ENCODE results near the gene RAB7A. TPM values are rescaled to one million over a fixed set of nuclear protein-coding genes. Genes with fewer than 3 reads are reported as not detected.
"Not testable (repeated sequence)": the region's sequence is repeated elsewhere in the genome, so short reads cannot be mapped to it uniquely, and the experiment has no call there.

Gene RAB7A
- total and polyA plus RNA-seq, 10 of the 15 experiments (the other 5 are each of a cell fraction or from before 2014, with no cell fraction given): 40.3 to 212 (median 160) TPM

GRCh38 chr3:128829087-128829486 is 103.1 kb downstream of the RAB7A start:
- CTCF ChIA-PET; FAIRE-seq; RAD21 ChIA-PET (ENCODE audit: unreplicated experiment); H2AFZ ChIP-seq (ENCODE audit: control insufficient read depth, low read depth, low read length); in situ Hi-C loops (cut with MboI); H3K4me2 ChIP-seq (ENCODE audit: control insufficient read depth, insufficient read depth); BruUV-seq (replicated peaks); POLR2A ChIA-PET; intact Hi-C loops (cut with micrococcal nuclease; ENCODE audit: unreplicated experiment); SMC1A ChIA-PET (ENCODE audit: uncharacterized antibody, unreplicated experiment); ATAC-seq; H3K36me3 ChIP-seq (ENCODE audit: control insufficient read depth in 2 of 2, insufficient read depth in 2 of 2, low read length in 1 of 2); H3K4me3 ChIP-seq; H3K79me2 ChIP-seq (ENCODE audit: control insufficient read depth, insufficient read depth, low read length); H3K9ac ChIP-seq (ENCODE audit: control insufficient read depth, insufficient read depth, low read length); H3K9me3 ChIP-seq (replicated peaks; ENCODE audit: control insufficient read depth, insufficient read depth, low read length); H3K27ac ChIP-seq (ENCODE audit: control insufficient read depth, insufficient read depth); H3K27me3 ChIP-seq (replicated peaks in 1 of 2; ENCODE audit: control insufficient read depth in 2 of 2, insufficient read depth in 2 of 2, low read length in 1 of 2); H4K20me1 ChIP-seq (ENCODE audit: control insufficient read depth, insufficient read depth); DNase-seq (ENCODE audit: low read depth, low spot score); H3K4me1 ChIP-seq (ENCODE audit: control insufficient read depth, insufficient read depth, low read length): not testable (repeated sequence)
- WGBS (ENCODE audit: insufficient coverage, insufficient replicate concordance, low lambda C conversion rate, missing lambda C conversion rate): 71% methylated on average over 9 of the region's 9 CpGs

GRCh38 chr3:128829925-128830625 is 104.1 kb downstream of the RAB7A start:
- H3K36me3 ChIP-seq (ENCODE audit: control insufficient read depth in 2 of 2, insufficient read depth in 2 of 2, low read length in 1 of 2); RAD21 ChIA-PET (ENCODE audit: unreplicated experiment); in situ Hi-C loops (cut with MboI); H3K9ac ChIP-seq (ENCODE audit: control insufficient read depth, insufficient read depth, low read length); H3K4me3 ChIP-seq; FAIRE-seq; H4K20me1 ChIP-seq (ENCODE audit: control insufficient read depth, insufficient read depth); SMC1A ChIA-PET (ENCODE audit: uncharacterized antibody, unreplicated experiment); H3K4me1 ChIP-seq (ENCODE audit: control insufficient read depth, insufficient read depth, low read length); H3K27ac ChIP-seq (ENCODE audit: control insufficient read depth, insufficient read depth); H3K27me3 ChIP-seq (replicated peaks in 1 of 2; ENCODE audit: control insufficient read depth in 2 of 2, insufficient read depth in 2 of 2, low read length in 1 of 2); ATAC-seq; DNase-seq (ENCODE audit: low read depth, low spot score); H3K9me3 ChIP-seq (replicated peaks; ENCODE audit: control insufficient read depth, insufficient read depth, low read length); POLR2A ChIA-PET; intact Hi-C loops (cut with micrococcal nuclease; ENCODE audit: unreplicated experiment); H3K79me2 ChIP-seq (ENCODE audit: control insufficient read depth, insufficient read depth, low read length); H3K4me2 ChIP-seq (ENCODE audit: control insufficient read depth, insufficient read depth); H2AFZ ChIP-seq (ENCODE audit: control insufficient read depth, low read depth, low read length); BruUV-seq (replicated peaks): not testable (repeated sequence)
- 64% methylated on average over 7 of the region's 7 CpGs for WGBS (ENCODE audit: insufficient coverage, insufficient replicate concordance, low lambda C conversion rate, missing lambda C conversion rate)
- CTCF ChIA-PET: interaction anchor here (1.1 kb wide), 1 partner anchor 16 kb away, joined by 3 read pairs; no protein-coding TSS in a partner anchor

- SMC1A ChIA-PET (ENCODE audit: uncharacterized antibody, unreplicated experiment); POLR2A ChIA-PET; DNase-seq (ENCODE audit: low read depth, low spot score); ATAC-seq; H3K27ac ChIP-seq (ENCODE audit: control insufficient read depth, insufficient read depth); intact Hi-C loops (cut with micrococcal nuclease; ENCODE audit: unreplicated experiment); H3K9me3 ChIP-seq (replicated peaks; ENCODE audit: control insufficient read depth, insufficient read depth, low read length); H3K9ac ChIP-seq (ENCODE audit: control insufficient read depth, insufficient read depth, low read length); BruUV-seq (replicated peaks); H4K20me1 ChIP-seq (ENCODE audit: control insufficient read depth, insufficient read depth); H3K27me3 ChIP-seq (replicated peaks in 1 of 2; ENCODE audit: control insufficient read depth in 2 of 2, insufficient read depth in 2 of 2, low read length in 1 of 2); H3K4me2 ChIP-seq (ENCODE audit: control insufficient read depth, insufficient read depth); H3K4me1 ChIP-seq (ENCODE audit: control insufficient read depth, insufficient read depth, low read length); H3K36me3 ChIP-seq (ENCODE audit: control insufficient read depth in 2 of 2, insufficient read depth in 2 of 2, low read length in 1 of 2); H3K79me2 ChIP-seq (ENCODE audit: control insufficient read depth, insufficient read depth, low read length); RAD21 ChIA-PET (ENCODE audit: unreplicated experiment); H3K4me3 ChIP-seq; in situ Hi-C loops (cut with MboI); FAIRE-seq; H2AFZ ChIP-seq (ENCODE audit: control insufficient read depth, low read depth, low read length): not testable (repeated sequence)
- CTCF ChIA-PET: interaction anchor here (1.1 kb wide), 1 partner anchor 15 kb away, joined by 3 read pairs; no protein-coding TSS in a partner anchor
- 85% methylated on average over 5 of the region's 5 CpGs for WGBS (ENCODE audit: insufficient coverage, insufficient replicate concordance, low lambda C conversion rate, missing lambda C conversion rate)
Observed at GRCh38 chr3:128830762-128831161, 104.8 kb downstream of the RAB7A start.

- RAD21 ChIA-PET (ENCODE audit: unreplicated experiment); intact Hi-C loops (cut with micrococcal nuclease; ENCODE audit: unreplicated experiment); H4K20me1 ChIP-seq (ENCODE audit: control insufficient read depth, insufficient read depth); in situ Hi-C loops (cut with MboI); H3K9me3 ChIP-seq (replicated peaks; ENCODE audit: control insufficient read depth, insufficient read depth, low read length); POLR2A ChIA-PET; H3K4me2 ChIP-seq (ENCODE audit: control insufficient read depth, insufficient read depth); H3K79me2 ChIP-seq (ENCODE audit: control insufficient read depth, insufficient read depth, low read length); H3K4me1 ChIP-seq (ENCODE audit: control insufficient read depth, insufficient read depth, low read length); SMC1A ChIA-PET (ENCODE audit: uncharacterized antibody, unreplicated experiment); H3K36me3 ChIP-seq (ENCODE audit: control insufficient read depth in 2 of 2, insufficient read depth in 2 of 2, low read length in 1 of 2); H3K27me3 ChIP-seq (replicated peaks in 1 of 2; ENCODE audit: control insufficient read depth in 2 of 2, insufficient read depth in 2 of 2, low read length in 1 of 2); FAIRE-seq; H3K27ac ChIP-seq (ENCODE audit: control insufficient read depth, insufficient read depth); H3K4me3 ChIP-seq; BruUV-seq (replicated peaks); ATAC-seq; DNase-seq (ENCODE audit: low read depth, low spot score); CTCF ChIA-PET; H2AFZ ChIP-seq (ENCODE audit: control insufficient read depth, low read depth, low read length); H3K9ac ChIP-seq (ENCODE audit: control insufficient read depth, insufficient read depth, low read length): not testable (repeated sequence)
- 63% methylated on average over 5 of the region's 5 CpGs for WGBS (ENCODE audit: insufficient coverage, insufficient replicate concordance, low lambda C conversion rate, missing lambda C conversion rate)
Observed at GRCh38 chr3:128832979-128833378, 107.0 kb downstream of the RAB7A start.

Measured in GM12878 (cell line).